Ureter (tissue), 1 donor: ENCODE data around the gene FNDC3B. TPM values are rescaled to one million over a fixed set of nuclear protein-coding genes. Genes with fewer than 3 reads are reported as not detected.
A peak's percentile ranks its signal among the peaks of the same experiment; 100 is the strongest.

Experiments used
- DNase-seq: peaks from one replicate; pipeline ENCODE4 v3.0.0-alpha.2; 2020; ENCODE audit warnings: low spot score
- total RNA-seq: library from RNA; stranded (reverse); gene quantifications from one replicate; pipeline ENCODE4 v1.2.4, GENCODE V29; 2023
- donor health status: DM: yes; HTN: yes; CAD: no.

The FNDC3B gene
- total RNA-seq, 1 donor from 2014 or later, result 191 TPM

- DNase-seq, result no peak
These were observed 95.8 kb downstream of the FNDC3B start for GRCh38 chr3:172135185-172135584.

DNA sequence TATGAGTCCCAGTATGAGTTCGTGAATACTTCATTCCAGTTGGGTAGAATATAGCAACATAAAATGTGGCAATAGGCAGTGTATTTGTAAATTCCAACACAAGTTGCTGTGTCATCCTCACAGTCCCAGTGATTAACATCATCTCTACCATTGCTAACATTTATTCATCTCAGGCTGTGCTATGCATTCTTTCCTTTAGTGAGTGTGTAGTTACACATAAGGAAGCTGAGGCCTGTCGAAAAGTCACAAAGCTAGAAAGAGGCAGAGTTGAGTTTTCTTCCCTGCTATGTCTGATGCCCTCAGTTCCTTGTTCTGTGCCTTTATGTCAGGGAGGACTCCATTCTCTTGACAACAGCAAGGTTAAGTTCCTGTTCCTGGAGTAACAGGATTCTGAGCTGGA lies 96.4 kb downstream of the FNDC3B start:
- no peak for DNase-seq

DNA sequence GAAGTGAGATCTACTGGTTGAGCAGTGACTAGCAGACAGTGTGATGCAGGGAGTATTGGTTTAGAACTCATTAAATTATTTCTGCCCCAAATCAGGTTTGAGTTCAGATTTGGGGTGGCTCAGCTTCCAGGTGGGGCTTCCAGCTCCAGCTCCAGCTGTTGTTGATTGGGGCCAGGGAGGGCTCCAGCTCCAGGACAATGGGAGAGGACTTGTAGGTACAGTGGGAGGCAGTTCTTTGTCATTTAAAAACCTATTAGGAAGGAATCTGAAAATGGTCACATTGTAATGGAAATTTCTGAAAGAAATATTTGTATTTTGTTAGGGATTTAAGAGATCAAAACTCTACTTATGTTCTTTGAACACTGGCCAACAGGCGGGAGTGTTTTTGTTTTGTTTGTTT lies 97.0 kb downstream of the FNDC3B start:
- DNase-seq, result no peak

DNA sequence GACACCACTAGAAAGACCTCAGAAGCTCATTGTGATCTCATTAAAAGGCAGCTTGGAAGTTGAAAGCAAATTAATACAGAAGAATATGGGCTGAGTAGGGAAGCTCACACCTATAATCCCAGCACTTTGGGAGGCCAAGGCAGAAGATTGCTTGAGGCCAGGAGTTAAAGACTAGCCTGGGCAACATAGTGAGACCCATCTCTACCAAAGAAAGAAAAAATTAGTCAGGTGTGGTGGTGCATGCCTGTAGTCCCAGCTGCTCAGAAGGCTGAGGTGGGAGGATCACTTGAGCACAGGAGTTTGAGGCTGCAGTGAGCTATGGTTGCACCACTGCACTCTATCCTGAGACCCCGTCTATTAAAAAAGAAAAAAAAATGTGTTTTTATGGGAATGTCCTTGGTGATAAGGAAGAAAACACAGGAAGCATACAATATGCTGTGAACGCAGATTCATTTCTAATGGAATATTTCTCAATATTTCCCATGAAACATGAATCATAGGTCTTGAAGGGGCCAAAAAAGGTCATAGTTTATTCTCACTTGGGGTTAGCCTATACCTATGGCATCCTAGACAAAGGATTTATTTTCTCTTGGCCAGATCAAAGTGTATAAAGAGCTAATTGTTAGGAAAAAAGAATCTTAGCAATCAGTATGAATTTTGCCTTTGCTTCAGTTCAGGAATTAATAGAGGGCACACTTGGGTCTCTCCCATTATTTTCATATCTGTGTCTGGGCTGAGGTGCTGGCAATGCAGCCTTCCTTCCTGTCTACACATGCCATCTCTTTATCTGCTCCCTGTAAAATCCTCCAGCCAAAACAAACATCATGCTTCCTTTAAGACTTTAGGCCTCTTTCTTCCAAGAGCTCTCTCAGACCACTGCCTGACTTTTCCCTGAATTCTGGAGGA lies 98.2 kb downstream of the FNDC3B start:
- DNase-seq, result no peak

DNA sequence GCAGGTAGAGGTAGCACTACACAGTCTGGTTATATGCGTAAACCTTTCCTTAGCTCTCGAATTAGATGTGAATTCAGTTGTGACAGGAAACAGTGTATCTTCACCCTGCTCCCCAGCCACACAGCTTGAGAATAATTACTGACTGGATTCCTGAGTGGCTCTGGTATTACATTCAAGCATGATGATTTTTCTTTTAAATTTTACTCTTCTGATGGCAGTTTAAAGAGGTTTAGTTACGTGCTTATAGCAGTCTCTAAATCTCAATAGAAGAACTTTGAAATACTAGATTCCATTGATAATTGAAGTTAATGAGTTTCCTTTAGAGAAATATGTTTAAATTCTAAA lies 98.8 kb downstream of the FNDC3B start:
- DNase-seq, result no peak

- DNase-seq, result no peak
These were observed 99.6 kb downstream of the FNDC3B start for GRCh38 chr3:172138792-172139507.

DNA sequence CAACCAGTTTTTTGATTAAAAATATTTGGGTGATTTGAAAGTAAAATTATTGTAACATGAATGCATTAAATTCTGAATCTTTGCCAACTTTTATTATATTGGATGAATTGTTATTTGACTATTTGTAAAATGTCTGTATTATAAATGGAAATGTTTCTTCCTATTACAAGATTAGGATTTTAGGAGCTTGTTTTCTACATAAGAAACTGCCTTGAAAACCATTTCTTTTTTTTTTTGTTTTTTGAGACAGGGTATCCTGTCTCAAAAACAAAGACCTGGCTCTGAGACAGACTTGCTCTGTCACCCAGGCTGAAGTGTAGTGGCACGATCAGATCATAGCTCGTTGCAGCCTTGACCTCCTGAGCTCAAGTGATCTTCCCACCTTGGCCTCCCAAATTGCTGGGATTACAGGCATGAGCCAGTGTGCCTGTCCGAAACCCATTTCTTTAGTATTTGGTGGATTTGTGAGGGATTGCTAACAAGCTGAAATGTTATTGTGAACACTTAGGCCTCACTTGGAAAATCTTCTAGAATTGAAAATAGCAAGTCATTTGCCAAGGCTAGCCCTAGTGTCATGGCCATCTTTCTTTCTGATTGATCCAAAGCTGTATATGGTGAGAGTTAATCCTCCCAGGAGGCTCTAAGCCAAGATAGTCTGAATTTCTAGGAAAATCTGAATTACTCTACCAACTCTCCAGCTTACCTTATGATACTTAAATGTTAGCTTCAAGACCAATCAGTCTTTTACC lies 100.3 kb downstream of the FNDC3B start:
- no peak for DNase-seq

GRCh38 chr3:172140499-172141391 lies 101.4 kb downstream of the FNDC3B start:
- peak; percentile 72 for DNase-seq

- no peak for DNase-seq
These were observed 102.9 kb downstream of the FNDC3B start for GRCh38 chr3:172142051-172142863.

GRCh38 chr3:172142864-172143451 lies 103.6 kb downstream of the FNDC3B start:
- DNase-seq, result no peak

- no peak for DNase-seq
These were observed 104.5 kb downstream of the FNDC3B start for GRCh38 chr3:172143739-172144497.

GRCh38 chr3:172144601-172145000 lies 105.2 kb downstream of the FNDC3B start:
- no peak for DNase-seq

DNA sequence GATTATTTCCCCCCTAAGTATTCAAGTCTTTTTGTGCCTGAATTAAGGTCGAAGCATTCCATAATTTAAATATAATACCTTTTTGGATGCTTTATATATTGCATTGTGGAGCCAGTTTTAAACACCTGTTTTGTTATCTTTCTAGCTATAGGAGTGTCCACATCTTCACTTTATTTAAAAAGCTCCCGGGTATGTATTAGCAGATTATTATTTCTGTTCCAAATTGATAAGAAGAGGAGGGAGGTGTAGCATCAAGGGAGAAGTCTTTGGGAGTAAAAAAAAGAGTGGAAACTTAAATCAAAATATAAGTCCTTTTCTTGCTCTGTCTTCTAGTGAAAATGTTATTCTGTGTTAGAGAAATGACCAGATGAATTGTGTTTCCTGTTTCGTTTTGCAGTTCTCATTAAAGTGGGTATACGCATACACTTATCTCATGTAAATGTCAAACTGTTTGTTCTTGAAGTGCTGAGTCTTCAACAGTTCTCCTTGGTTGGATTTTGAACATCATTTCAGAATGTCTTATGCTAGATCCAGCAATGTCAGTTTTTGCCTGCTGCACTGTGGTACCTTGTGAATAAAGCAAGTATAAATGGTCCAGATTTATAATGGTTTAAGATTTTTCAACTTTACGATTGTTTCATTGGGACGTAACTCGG lies 105.8 kb downstream of the FNDC3B start:
- DNase-seq, result no peak

- no peak for DNase-seq
These were observed 107.0 kb downstream of the FNDC3B start for GRCh38 chr3:172146349-172146748.

DNA sequence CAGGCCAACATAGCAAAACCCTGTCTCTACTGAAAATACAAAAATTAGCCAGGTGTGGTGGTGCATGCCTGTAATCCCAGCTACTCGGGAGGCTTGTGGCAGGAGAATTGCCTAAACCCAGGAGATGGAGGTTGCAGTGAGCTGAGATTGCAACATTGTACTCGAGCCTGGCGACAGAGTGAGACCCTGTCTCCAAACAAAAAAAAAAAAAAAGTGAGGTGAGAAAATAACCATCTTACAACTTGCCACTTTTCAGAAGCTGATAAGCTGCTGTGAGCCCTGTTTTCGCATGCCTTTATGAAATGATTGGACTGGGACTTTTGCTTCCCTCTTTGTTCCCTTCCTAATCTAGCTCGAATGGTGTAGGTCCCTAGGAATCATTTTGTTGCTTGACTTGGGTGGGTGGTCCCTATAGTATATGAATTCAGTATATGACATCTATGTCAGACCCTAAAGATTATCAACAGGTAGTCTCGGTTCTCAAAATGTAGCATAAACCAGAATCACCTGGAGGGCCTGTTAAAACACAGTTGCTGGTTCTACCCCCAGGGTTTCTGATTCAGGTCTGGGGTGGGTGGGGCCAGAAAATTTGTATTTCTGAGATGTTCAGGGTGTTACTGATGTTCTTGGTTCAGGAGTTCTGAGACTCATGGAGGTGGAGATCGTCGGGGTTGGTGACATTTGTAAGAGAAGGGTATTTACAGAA lies 107.9 kb downstream of the FNDC3B start:
- no peak for DNase-seq

- no peak for DNase-seq
These were observed 108.9 kb downstream of the FNDC3B start for GRCh38 chr3:172148241-172148640.

GRCh38 chr3:172148702-172149565 lies 109.6 kb downstream of the FNDC3B start:
- no peak for DNase-seq
